NCI-H2081 treated with DMSO at 0.1 percent for 48 hours (cell line): Measurements from ENCODE around the gene COL1A2.

ENCODE experiments used
- DNase-seq: peaks from one replicate; lab custom pipeline; 2025; lab: John Stamatoyannopoulos, UW

The COL1A2 gene

DNA sequence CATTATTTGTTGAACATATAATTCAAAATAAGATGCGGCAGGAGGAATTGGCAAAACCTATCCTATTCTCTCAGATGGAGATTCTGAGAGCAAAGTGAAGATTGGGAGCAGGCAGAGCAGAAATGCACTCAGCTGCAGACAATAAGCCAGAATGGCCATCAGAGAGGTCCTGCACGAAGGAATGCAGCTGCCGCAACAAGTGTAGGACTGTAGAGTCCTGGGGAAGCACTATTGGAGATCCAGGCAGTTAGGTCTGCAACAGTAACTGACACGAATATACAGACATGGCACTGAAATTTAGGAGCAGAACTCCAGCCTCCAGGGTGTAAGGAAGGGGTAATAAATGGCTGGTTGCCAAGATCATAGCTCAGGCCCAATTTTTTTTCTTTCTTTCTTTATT, 10.4 kb upstream of the COL1A2 start:
- no peak for DNase-seq

DNA sequence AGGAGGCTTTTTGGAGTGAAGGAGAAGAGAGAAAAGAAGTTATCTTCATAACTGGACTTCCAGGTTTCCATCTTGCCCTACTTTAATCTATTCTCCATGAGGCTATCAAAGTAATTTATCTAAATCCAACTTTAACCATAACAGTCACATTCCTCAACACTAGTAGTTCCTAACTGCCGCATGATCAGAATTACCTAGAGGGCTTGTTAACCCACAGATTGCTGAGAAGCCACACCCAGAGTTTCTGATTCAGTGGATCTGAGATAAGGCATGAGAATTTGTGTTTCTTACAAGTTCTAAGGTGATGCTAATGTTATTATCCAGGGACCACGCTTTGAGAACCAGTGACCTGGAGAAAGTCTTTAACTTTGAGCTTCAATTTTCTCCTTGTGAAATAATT, 8.3 kb upstream of the COL1A2 start:
- DNase-seq: no peak

DNA sequence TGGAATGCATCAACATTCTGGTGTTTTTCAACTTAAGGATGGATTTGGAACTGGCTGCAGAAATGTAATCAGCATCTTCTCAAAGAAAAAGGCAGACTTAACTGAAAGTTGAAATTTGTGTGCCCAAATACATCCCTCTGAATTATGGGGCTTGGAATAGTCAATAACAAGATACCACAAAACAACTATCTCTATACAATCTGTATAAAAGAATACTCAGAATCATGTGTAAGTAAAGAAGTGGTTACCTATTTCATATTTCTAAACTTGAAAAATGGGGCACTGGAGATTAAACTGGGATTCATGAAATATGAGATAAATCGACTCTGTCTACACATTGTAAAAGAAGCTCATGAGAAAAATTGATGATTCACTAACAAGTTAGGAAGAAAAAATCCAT, 6.2 kb upstream of the COL1A2 start:
- DNase-seq: no peak

DNA sequence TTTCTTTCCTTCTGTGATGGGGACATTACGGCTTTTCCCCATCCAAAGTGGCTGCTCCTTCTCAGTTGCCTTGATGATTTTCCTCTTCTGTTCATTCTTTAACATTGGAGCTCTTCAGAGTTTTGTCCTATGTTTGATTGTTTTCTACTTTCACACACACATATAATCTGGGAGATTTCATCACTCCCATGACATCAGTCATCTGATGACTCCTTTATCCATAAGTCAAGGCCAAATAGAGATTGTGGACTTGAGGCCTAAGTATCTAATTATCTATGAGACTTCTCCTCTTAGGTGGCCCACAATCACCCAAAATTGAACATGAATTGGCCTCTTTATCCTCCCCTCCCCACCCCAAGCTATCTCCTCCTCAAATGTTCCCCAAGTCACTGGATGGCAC, 5.3 kb upstream of the COL1A2 start:
- no peak for DNase-seq

DNA sequence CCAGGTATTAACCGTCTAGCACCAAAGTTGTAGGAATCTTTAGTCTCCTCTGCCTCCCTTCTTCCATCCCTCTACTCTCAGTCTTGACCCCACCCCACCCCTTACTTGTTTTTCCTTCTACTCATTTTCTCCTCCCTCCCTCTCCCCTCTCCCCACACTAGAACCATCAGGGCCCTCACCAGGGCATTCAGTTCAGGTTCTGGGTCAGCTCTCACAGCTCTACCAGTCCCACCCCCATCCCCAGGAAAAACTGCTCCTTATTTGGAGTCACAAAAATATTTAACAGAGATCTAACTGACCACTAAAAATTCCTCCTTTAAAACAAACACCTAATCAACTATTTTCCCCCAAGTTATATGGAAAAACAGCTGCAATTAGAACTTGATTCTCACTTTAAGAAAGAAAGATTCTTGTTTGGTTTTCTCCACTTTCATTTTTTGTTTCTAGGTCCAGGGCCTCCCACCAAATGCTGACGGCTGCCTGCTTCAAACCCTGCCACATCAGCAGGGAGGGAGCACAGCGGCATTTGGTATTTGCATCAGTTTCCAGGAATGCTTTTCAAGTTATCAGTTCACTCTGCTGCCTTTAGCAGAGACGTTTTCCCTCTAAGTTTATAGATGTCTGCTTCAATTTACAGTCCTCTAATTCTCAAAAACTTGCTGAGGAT, 2.8 kb upstream of the COL1A2 start:
- no peak for DNase-seq

DNA sequence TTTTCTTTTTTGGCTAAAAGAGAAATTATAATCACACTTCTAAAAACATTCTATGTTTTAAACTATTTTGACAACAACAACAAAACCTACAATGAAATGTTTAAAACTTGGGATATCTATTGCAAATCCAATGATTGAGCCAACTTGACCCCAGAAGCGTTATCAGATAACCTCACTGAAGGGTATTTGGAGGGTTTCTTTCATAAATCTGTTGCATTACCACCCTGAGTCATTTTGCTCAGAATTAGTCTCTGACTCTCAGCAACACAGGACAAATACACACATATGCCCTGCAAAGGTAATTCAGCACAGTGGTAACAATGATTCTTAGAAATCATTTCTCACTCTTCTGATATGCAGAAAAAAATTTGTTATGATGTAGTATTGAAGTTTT, 2.3 kb upstream of the COL1A2 start:
- DNase-seq: no peak

DNA sequence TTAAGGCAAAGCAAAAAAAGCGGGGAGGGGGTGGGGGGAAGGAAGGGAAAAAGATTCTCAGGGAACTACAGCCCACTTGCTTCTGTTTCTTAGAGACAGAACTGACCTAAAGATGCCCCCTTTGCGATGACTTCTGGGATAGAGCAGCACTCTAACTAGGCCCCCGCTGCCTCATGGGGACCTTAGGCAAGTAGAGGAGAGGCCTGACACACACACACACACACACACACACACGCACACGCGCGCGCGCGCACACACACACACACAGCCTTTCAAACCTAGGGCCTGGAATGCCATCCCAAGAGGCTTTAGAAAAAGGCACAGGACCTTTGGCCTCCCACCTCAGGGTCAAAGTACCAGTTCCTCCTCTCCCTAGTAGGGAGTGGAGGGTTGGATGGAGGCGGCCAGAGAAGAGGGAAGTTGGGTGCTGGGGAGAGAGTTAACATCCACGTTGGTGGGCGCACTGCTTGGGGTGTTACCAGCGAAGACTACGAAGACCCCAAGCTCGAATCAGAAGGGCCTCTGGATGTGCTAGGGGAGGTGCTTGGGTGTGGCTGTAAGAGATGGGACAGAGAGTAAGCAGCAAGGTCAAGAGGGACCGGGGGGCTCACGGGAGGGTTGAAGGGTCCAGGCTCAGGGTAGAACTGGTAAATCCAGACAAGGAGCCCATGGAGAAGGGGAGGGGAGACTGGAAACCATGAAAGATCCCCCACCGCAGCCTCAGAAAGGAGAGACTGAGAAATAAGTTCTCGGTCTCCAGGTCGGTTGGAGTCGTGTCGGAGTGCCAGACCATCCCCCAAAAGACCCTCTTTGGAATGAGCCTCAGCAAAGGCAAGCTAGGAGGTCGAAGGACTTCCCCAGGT, 1.2 kb upstream of the COL1A2 start:
- no peak for DNase-seq

DNA sequence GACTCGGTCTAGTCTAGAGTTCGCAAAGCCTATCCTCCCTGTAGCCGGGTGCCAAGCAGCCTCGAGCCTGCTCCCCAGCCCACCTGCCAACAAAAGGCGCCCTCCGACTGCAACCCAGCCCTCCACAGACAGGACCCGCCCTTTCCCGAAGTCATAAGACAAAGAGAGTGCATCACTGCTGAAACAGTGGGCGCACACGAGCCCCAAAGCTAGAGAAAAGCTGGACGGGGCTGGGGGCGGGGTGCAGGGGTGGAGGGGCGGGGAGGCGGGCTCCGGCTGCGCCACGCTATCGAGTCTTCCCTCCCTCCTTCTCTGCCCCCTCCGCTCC, 622 bp upstream of the COL1A2 start:
- DNase-seq: no peak

DNA sequence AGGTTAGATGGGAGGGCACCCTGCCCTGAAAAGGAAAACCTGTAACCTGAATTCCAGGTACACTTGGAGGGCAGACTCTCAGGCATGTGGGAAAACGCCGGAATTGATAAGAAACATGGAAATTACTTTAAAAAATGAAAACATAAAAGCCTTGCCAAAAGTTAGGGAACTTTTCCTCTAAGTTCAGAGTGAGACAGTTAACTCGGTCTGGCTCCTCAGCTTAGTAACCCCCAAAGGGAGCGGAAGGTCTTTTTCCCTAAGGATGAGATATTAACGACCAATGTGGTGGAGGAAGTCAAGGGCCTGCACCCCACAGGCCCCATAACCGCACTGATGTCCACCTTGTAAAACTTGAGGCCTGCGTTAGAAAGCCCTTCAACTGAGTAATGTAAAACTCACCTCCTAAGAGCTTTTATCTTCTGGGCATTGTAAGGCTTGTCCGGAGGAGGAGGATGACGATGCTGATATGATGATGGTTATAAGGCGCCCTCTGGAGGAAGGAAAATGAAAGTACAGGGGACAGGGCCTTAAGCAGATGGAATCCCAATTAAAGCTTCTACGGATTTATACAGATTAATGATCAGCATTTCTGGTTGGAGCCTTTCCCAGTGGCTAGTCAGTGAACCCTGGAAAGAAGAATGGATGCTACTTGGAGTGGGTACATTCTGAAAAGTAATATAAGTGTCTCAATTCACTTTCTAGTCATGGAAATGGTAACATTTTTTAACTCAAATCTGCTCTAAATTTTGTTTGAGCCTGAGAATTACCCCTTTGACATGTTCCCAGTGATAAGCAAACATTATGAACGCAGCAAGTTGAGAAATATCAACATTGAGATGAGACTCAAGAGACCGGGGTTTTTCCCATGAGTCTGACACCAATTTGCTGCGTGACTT, 694 bp downstream of the COL1A2 start:
- DNase-seq: no peak

DNA sequence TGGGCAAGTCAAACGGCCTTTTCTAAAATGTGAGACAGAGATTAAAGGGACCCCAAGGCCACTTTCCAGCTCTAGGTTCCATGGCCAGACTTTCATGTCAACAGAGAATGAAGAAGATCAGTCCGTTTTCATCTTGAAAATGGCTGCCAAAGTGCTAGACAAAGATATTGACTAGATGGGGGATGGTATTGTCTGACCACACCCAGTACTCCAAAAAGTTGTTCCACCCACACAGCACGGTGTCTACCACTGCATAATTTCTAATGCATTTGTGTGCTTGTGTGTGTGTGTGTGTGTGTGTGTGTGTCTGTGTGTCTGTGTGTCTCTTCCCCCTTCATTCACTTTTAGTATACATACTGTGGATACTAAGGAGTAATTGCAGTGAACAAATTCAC, 1.3 kb downstream of the COL1A2 start:
- no peak for DNase-seq

DNA sequence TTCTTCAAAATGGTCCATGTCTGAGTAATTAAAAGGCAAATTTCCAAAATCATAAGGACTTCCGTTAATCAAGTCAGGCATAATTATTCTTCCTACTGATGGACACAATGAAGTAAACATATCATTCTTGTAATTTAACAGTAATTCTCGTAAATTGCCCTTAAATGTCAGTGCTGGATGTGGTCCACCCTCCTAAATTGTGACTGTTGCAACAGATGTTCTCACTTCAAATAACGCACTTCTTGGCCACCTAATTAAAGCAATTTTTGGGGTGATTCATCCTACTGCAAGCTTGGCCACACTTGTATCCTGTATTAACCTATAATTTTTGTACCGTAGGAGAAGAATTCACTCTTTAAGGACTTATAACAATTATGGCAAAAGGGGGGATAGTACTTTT, 1.9 kb downstream of the COL1A2 start:
- no peak for DNase-seq

DNA sequence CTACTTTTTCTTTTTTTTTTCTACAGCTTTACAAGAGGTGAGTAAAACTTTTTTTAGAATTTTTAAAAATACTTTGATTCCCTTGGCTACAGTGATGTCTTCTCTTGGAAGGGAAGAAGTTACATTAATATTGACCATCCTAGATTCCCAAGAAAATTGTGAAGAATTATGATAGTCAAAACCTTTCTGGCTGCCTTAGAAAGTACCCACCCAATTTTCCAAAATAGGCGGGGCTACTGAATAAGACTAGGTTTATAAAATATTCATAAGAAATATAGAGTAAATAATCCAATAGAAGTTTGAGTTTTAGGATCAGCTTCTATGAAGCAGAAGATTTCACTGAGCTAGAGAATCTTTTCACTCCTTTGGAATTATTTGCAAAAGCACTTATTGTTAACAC, 3.0 kb downstream of the COL1A2 start:
- DNase-seq: no peak

DNA sequence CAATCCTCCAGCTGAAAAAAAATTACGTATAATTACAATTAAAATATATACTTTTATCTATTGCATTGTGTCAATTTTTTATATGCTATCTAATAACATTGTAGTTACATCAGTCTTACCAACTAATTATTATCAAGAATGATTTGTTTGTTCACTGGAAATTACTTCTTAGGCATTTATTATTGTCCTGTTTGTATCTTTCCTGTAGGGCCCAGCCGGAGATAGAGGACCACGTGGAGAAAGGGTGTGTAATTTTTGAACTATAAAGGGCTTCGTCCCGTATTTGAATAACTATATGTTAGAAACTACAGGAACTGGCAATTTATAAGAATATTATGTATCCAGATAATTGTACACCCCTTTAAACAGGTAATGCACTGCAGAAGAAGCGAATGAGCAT, 4.1 kb downstream of the COL1A2 start:
- no peak for DNase-seq

DNA sequence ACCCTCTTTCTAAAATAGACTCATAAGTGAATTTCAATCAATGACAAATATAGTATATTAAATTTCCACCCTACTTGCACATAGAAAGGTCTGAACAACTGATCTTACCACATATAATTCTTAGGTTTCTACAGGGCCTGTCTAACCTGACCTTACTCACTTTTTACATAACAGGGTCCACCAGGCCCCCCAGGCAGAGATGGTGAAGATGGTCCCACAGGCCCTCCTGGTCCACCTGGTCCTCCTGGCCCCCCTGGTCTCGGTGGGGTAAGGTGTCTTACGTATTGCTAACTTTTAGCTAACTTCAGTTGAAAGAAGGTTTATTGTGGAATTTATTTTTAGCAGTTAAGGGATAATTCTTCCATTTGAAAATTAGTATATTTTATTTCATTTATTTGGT, 5.3 kb downstream of the COL1A2 start:
- no peak for DNase-seq

DNA sequence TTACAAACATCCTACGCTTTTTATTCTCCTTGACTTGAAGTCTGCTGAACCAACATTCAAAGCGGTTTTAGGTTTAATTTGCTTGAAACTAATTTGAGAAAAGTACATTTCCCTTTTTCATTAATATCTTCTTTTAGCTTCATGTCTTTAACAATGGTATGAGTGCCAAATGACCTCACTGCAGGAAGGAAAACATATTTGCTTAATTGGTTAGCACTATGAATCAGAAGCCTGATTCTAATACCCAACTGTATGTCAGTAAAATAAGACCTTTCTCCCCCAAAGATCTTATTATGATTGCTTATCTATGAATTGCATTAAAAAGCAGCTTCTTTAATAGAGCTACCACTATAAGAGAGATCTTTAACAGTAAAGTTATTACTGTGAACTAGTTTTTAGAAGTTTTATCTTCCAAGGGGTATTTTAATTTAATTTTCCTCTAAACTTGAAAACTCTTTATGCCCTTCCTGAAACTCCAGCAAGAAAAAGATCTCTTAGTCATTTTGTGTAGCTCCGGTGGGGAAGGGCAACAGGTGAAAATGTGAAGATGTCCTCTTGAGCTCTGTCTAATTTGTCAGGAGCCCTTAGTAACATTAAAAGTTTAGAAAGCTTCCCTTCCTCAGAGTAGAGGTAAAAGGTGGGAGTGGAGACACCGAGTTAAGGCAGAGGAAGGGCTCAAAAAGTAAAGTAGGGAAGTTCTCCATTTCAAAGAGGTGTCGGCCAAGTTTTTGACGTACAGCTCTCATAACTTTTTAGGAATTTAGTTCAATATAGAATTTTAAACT, 6.1 kb downstream of the COL1A2 start:
- no peak for DNase-seq

DNA sequence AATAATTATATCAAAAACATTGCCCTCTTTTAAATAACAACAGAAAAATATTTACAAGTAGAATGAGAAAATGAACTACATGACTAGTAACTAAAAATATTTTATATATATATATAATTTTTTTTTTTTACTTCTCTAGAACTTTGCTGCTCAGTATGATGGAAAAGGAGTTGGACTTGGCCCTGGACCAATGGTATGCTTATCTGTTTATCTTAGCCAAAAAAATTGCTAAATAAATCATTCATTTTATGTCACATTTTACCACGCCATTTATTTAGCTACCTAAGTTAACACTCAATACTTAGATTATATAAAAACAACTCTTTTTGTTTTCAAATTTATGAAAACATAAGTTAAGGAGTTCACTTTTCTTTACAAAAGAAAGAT, 6.7 kb downstream of the COL1A2 start:
- no peak for DNase-seq

DNA sequence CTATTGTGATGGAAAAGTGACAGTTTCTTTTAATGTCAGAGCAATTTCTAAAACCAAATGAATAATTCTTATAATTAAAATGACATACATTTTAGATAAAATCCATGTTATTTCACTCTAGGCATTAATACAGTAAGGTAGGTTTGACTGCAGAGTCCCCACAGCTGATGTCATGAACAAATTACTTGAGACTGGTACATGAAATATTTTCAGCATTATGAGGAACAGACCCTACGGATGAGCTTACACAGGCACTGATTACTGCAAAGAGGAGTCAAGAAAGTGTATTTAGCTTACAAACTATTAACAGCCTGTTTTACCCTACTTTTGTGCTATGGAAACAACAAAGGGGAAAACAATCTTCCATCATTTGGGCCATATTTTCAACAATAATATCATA, 8.9 kb downstream of the COL1A2 start:
- DNase-seq: no peak

DNA sequence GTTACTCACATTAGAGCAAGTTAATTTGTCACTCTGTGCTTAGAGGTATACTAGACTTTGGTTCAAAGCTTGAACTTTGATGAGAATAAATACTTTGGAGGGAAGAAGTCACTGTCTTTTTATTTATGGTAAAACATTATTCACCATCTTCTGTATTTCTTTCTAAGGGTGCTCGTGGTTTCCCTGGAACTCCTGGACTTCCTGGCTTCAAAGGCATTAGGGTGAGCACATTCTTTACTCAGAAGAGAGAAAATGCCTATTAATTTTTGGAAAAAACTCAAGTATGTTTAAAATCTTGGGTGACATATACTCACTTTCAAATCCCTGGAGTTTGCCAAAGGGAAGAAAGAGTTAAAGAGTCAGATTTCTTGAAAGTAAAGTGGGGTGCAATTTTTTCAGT, 10.8 kb downstream of the COL1A2 start:
- no peak for DNase-seq

DNA sequence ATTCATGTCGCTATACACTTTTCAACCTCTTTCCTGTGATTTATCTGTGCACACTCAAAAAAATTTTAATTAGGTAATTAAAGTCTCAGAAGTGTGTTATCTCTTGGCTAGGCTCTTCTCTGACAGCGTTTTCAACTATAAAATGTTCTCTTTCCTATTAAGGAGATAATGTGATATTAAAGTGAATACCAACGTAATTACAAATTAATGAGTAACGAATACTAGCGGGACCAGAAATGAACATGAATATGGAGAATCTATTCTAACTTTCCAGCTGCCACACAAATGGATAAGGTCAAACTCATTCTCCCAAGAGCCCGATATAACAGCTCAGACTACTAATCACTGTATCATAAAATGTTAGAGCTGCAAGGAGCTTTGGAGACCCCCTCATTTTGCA, 12.0 kb downstream of the COL1A2 start:
- DNase-seq: no peak

DNA sequence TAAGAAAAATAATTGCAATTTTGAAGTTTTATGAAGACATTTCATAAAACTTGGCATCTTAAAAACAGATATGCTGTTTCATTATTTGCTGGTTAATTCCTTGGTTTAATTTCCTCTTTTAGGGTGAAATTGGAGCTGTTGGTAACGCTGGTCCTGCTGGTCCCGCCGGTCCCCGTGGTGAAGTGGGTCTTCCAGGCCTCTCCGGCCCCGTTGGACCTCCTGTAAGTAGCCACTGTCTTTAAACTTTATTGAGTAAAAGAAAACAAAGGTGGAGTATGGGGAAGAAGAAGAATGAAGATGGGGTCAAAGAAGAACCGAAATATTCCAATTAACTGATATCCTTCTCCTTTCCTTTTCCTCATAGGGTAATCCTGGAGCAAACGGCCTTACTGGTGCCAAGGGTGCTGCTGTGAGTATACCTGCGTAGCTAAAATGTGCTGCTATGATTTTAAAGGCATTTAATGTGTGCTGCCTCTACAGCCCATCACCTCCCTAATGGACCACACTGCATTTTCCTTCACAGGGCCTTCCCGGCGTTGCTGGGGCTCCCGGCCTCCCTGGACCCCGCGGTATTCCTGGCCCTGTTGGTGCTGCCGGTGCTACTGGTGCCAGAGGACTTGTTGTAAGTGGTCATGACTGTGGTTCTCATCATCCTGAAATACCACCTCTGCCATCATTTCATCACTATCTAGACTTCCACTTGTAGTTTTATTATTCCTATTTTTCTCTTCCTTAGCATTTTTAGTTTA, 14.7 kb downstream of the COL1A2 start:
- DNase-seq: no peak

DNA sequence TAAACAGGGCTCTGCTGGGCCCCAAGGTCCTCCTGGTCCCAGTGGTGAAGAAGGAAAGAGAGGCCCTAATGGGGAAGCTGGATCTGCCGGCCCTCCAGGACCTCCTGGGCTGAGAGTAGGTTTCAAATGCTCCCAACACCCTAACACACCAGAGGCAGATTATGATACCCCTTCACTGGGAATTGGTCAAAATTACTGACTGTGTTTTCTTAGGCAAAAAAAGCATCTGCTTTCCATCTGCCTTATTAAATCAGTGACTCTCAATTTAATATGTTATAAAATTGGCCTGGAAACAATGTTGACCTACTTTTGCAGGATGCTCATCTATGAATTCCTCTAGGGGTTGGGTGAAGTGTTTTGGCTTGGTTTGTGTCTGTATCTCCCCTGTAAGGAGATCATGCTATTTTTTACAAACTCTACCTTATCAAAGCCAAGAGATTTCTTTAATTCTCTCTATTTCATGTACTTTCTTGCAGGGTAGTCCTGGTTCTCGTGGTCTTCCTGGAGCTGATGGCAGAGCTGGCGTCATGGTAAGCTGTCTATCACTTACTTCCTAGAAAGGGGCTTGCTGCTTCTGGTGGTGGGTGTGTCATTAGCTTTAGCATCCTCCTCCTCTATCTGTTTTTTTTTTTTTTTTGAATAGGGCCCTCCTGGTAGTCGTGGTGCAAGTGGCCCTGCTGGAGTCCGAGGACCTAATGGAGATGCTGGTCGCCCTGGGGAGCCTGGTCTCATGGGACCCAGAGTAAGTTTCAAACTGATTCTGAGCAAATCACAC, 15.9 kb downstream of the COL1A2 start:
- no peak for DNase-seq
